Left lung (tissue), 10 donors: ENCODE results near the gene PAF1. TPM values are rescaled to one million over a fixed set of nuclear protein-coding genes. Genes with fewer than 3 reads are reported as not detected.

Source experiments
- ATAC-seq: fragments of 200-7000 bp; cut with Tn5 transposase; one replicate; pipeline ENCODE4 v1.9.1; 2020; ENCODE audit warnings: moderate library complexity
- DNase-seq, 4 donors: peaks; one replicate each; pipeline ENCODE4 v3.0.0-alpha.2; 2013 to 2020
- H3K27ac ChIP-seq, 2 donors: fragments of 200-600 bp; sonication (generic) in 1 of 2; one replicate each; pipeline versions ENCODE4 v1.5.0 to v1.8.0; 2020 to 2021
- H3K27me3 ChIP-seq, 2 donors: fragments of 200-600 bp; sonication (generic) in 1 of 2; one replicate each; pipeline versions ENCODE4 v1.5.0 to v1.8.0; 2020 to 2021
- H3K36me3 ChIP-seq, 2 donors: fragments of 200-600 bp; sonication (generic) in 1 of 2; one replicate each; pipeline versions ENCODE4 v1.5.0 to v1.8.0; 2020 to 2021
- H3K4me1 ChIP-seq, 2 donors: fragments of 200-600 bp; one replicate each; pipeline ENCODE4 v1.8.0; 2021
- H3K4me3 ChIP-seq, 2 donors: fragments of 200-600 bp; sonication (generic) in 1 of 2; one replicate each; pipeline versions ENCODE4 v1.5.0 to v1.8.0; 2020 to 2021; ENCODE audit warnings: mild to moderate bottlenecking in 1 of 2
- H3K9me3 ChIP-seq, 2 donors: fragments of 200-600 bp; sonication (generic) in 1 of 2; one replicate each; pipeline versions ENCODE4 v1.5.0 to v1.8.0; 2020 to 2021
- CTCF ChIP-seq, 2 donors: fragments of 200-600 bp; sonication (generic) in 1 of 2; IDR thresholded peaks; one replicate each; pipeline versions ENCODE4 v1.5.0 to v1.8.0; 2021; ENCODE audit warnings: antibody characterized with exemption in 2 of 2
- intact Hi-C, 2 donors: fragments of 100-400 bp; cut with DNase I; formaldehyde crosslinking; loops; one replicate each; pipeline versions ENCODE4 v1.11.2 to v1.14.2; 2022
- polyA plus RNA-seq, 6 donors: library from polyadenylated mRNA; unstranded; fragments of 120-200 nt; gene quantifications; one replicate each; pipeline ENCODE4 v1.2.1, GENCODE V29; 2013; ENCODE audit not compliant: insufficient read length in 6 of 6
- total RNA-seq, 2 donors: library from RNA; stranded (reverse); fragmentation: NEBNext Ultra II Directional; extraction: Animal tissue kit (Norgen Biotek cat#: 25700); gene quantifications; one replicate each; pipeline ENCODE4 v1.2.1, GENCODE V29; 2021
- donor health status: DM: no; HTN: yes; CAD: no.
- donor health status: DM: no; HTN: no; CAD: no.

Gene PAF1
- total and polyA plus RNA-seq, 8 donors = 31.0 to 70.4 (median 64.9) TPM

GRCh38 chr19:39430675-39431593, 40.0 kb upstream of the PAF1 start:
- Histone ChIP-seq H3K4me3 (peak overlapping the region in 1 of 2 donors; percentile 4), H3K9me3 (no peaks in the 10 kb centered on the region), H3K27ac (peak overlapping the region; percentile 90 to 92), H3K36me3 (peaks cover 0 to 34% of the 10 kb centered on the region in 2 donors), H3K4me1 (peaks cover 25 to 70% of the 10 kb centered on the region in 2 donors), H3K27me3 (no peaks in the 10 kb centered on the region)
- intact Hi-C loops = no loop called here
- TF ChIP-seq CTCF (IDR thresholded peaks at IDR 0.05) = no peak
- DNase-seq (peak in 1 of 4 donors; percentile 80), ATAC-seq (peak; percentile 69)

- DNase-seq = peak in 3 of 4 donors; percentile 76 to 86 (median 76)
- Histone ChIP-seq H3K36me3 (peaks cover 0 to 36% of the 10 kb centered on the region in 2 donors), H3K27me3 (no peaks in the 10 kb centered on the region), H3K27ac (peak overlapping the region; percentile 70 to 72), H3K4me3 (no peak overlapping the region), H3K9me3 (no peaks in the 10 kb centered on the region), H3K4me1 (peaks cover 8 to 53% of the 10 kb centered on the region in 2 donors)
- peak; percentile 77 for ATAC-seq
- no peak for TF ChIP-seq CTCF (IDR thresholded peaks at IDR 0.05)
- intact Hi-C loops = no loop called here
Observed at GRCh38 chr19:39428283-39429112, 37.6 kb upstream of the PAF1 start.

- Histone ChIP-seq H3K4me3 (no peak overlapping the region), H3K4me1 (peaks cover 7 to 45% of the 10 kb centered on the region in 2 donors), H3K27me3 (no peaks in the 10 kb centered on the region), H3K9me3 (no peaks in the 10 kb centered on the region), H3K36me3 (peaks cover 0 to 36% of the 10 kb centered on the region in 2 donors), H3K27ac (no peak overlapping the region)
- no peak for TF ChIP-seq CTCF (IDR thresholded peaks at IDR 0.05)
- ATAC-seq = no peak
- DNase-seq = no peak
- intact Hi-C loops = no loop called here
Observed at GRCh38 chr19:39427707-39428106, 36.8 kb upstream of the PAF1 start.

- no peak for ATAC-seq
- Histone ChIP-seq H3K27ac (no peak overlapping the region), H3K4me1 (peaks cover 7 to 30% of the 10 kb centered on the region in 2 donors), H3K4me3 (no peak overlapping the region), H3K36me3 (peaks cover 0 to 39% of the 10 kb centered on the region in 2 donors), H3K9me3 (no peaks in the 10 kb centered on the region), H3K27me3 (no peaks in the 10 kb centered on the region)
- TF ChIP-seq CTCF (IDR thresholded peaks at IDR 0.05) = no peak
- intact Hi-C loops = no loop called here
- no peak for DNase-seq
Observed at GRCh38 chr19:39426170-39426569, 35.3 kb upstream of the PAF1 start.

DNA sequence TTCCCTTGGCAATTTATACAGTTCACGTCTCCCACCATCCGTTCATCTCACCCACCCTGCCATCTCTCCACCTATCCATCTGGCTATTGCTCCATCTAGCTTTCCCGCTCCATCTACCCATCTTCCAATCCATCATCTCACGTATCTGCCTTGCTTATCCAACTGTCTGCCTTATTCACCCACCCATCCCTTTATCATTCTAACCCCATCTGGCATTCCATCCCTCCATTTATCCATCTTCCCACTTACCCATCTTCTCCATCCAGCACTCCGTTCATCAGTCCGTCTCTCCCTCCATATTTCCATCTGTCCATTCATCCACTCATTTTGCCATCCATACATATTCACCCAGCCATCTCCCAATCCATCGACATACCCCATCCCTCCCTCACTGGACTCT, 34.8 kb upstream of the PAF1 start:
- H3K4me1 ChIP-seq = peaks cover 7 to 26% of the 10 kb centered on the region in 2 donors
- ATAC-seq = no peak
- H3K9me3 ChIP-seq = no peaks in the 10 kb centered on the region
- H3K4me3 ChIP-seq = no peak overlapping the region
- no peaks in the 10 kb centered on the region for H3K27me3 ChIP-seq
- H3K36me3 ChIP-seq = peaks cover 0 to 43% of the 10 kb centered on the region in 2 donors
- intact Hi-C loops = no loop called here
- no peak overlapping the region for H3K27ac ChIP-seq
- DNase-seq = no peak
- no peak for TF ChIP-seq CTCF (IDR thresholded peaks at IDR 0.05)
